H1 (cell line): ENCODE measurements around the gene OR56A1. TPM values are rescaled to one million over a fixed set of nuclear protein-coding genes. Genes with fewer than 3 reads are reported as not detected.

Source experiments
- KDM4A ChIP-seq: IDR thresholded peaks from one replicate; pipeline ENCODE4 v1.7.1; 2012; ENCODE audit warnings: low read depth, mild to moderate bottlenecking, moderate library complexity, low read length, inconsistent platforms; ENCODE audit not compliant: severe bottlenecking
- SP1 ChIP-seq: IDR thresholded peaks from 2 replicates; pipeline ENCODE4 v1.6.1; 2011; ENCODE audit warnings: low read depth, low read length
- YY1 ChIP-seq: IDR thresholded peaks from 2 replicates; pipeline ENCODE4 v1.6.1; 2011; ENCODE audit warnings: low read depth, mild to moderate bottlenecking, low read length
- polyA plus RNA-seq, 7 experiments: library from polyadenylated mRNA; depleted of rRNA in 3 of 7; stranded (reverse) in 5 of 7; unstranded in 2 of 7; fragments of >200 nt in 5 of 7; fragments of 200-250 nt in 2 of 7; gene quantifications; 1 replicate in 5 of 7; 2 replicates in 1 of 7; 4 replicates in 1 of 7; pipeline versions ENCODE4 v1.2.1 to v1.2.3, GENCODE V29; 2011 to 2013; ENCODE audit warnings: missing spikeins in 2 of 7, mixed read lengths in 2 of 7
- total RNA-seq: library from RNA; stranded (reverse); fragmentation: NEBNext Ultra II Directional; extraction: Animal tissue kit (Norgen Biotek cat#: 25700); gene quantifications from 2 replicates; pipeline ENCODE4 v1.2.1, GENCODE V29; 2021

Gene OR56A1
- total and polyA plus RNA-seq, 2 of the 8 experiments (the other 6 are each of a cell fraction or from before 2014, with no cell fraction given): 0.02 to 0.09 TPM

GRCh38 chr11:5989203-5989602 is 41.4 kb downstream of the OR56A1 start (continued):
- TF ChIP-seq KDM4A: no peak
- TF ChIP-seq YY1: no peak
- no peak for TF ChIP-seq SP1
